ENCODE results near the gene ROR2.
"Not testable (repeated sequence)": the region's sequence is repeated elsewhere in the genome, so short reads cannot be mapped to it uniquely, and the experiment has no call there.

ROR2 gene

GRCh38 chr9:91793371-91793770 is 156.7 kb downstream of the ROR2 start:
- not testable (repeated sequence) for DNase-seq

- no peak for DNase-seq
These were observed 159.1 kb downstream of the ROR2 start for GRCh38 chr9:91790917-91791316.

- DNase-seq: no peak
These were observed 160.1 kb downstream of the ROR2 start for GRCh38 chr9:91789941-91790340.

GRCh38 chr9:91787931-91788330 is 162.1 kb downstream of the ROR2 start:
- no peak for DNase-seq

- no peak for DNase-seq
These were observed 163.7 kb downstream of the ROR2 start for GRCh38 chr9:91786132-91786896.

- no peak for DNase-seq
These were observed 164.6 kb downstream of the ROR2 start for GRCh38 chr9:91785447-91785842.

GRCh38 chr9:91784673-91785446 is 165.2 kb downstream of the ROR2 start:
- DNase-seq: no peak

GRCh38 chr9:91783876-91784672 is 166.0 kb downstream of the ROR2 start:
- no peak for DNase-seq

- DNase-seq: no peak
These were observed 166.6 kb downstream of the ROR2 start for GRCh38 chr9:91783411-91783810.

- DNase-seq: no peak
These were observed 167.3 kb downstream of the ROR2 start for GRCh38 chr9:91782708-91783214.

GRCh38 chr9:91781906-91782305 is 168.1 kb downstream of the ROR2 start:
- no peak for DNase-seq

GRCh38 chr9:91781116-91781515 is 168.9 kb downstream of the ROR2 start:
- DNase-seq: no peak

- DNase-seq: no peak
These were observed 172.0 kb downstream of the ROR2 start for GRCh38 chr9:91778031-91778430.

GRCh38 chr9:91777292-91777830 is 172.7 kb downstream of the ROR2 start:
- DNase-seq: no peak

- no peak for DNase-seq
These were observed 173.4 kb downstream of the ROR2 start for GRCh38 chr9:91776409-91777291.

GRCh38 chr9:91775708-91776028 is 174.4 kb downstream of the ROR2 start:
- no peak for DNase-seq

- peak; percentile 69 for DNase-seq
These were observed 174.9 kb downstream of the ROR2 start for GRCh38 chr9:91775011-91775707.

- no peak for DNase-seq
These were observed 176.9 kb downstream of the ROR2 start for GRCh38 chr9:91773156-91773555.

GRCh38 chr9:91771864-91772263 is 178.2 kb downstream of the ROR2 start:
- no peak for DNase-seq

GRCh38 chr9:91771027-91771426 is 179.0 kb downstream of the ROR2 start:
- DNase-seq: no peak

GRCh38 chr9:91770229-91770628 is 179.8 kb downstream of the ROR2 start:
- no peak for DNase-seq

Measured in DMS53 (cell line).